Trophoblast cell (in vitro differentiated cells and primary cell): Measurements from ENCODE around the gene CXCR5.

Experiments used
- DNase-seq, 2 donors: peaks; one replicate each; pipeline ENCODE4 v3.0.0-alpha.2; 2016
- H2AFZ ChIP-seq: 2 replicates; pipeline ENCODE4 v1.6.1; 2013; ENCODE audit warnings: low read length, moderate library complexity, mild to moderate bottlenecking; ENCODE audit not compliant: insufficient read depth, poor library complexity
- H2AK5ac ChIP-seq: 2 replicates; pipeline ENCODE4 v1.6.1; 2013; ENCODE audit warnings: mild to moderate bottlenecking, low read length
- H2BK120ac ChIP-seq: 2 replicates; pipeline ENCODE4 v1.6.1; 2013; ENCODE audit warnings: low read length, mild to moderate bottlenecking, moderate library complexity; ENCODE audit not compliant: insufficient read depth, poor library complexity
- H2BK12ac ChIP-seq: 2 replicates; pipeline ENCODE4 v1.6.1; 2013; ENCODE audit warnings: mild to moderate bottlenecking, low read length, moderate library complexity
- H2BK5ac ChIP-seq: 2 replicates; pipeline ENCODE4 v1.6.1; 2013; ENCODE audit warnings: low read length, low read depth, moderate library complexity, mild to moderate bottlenecking; ENCODE audit not compliant: poor library complexity
- H3K14ac ChIP-seq: 2 replicates; pipeline ENCODE4 v1.6.1; 2013; ENCODE audit warnings: mild to moderate bottlenecking, low read length
- H3K18ac ChIP-seq: 2 replicates; pipeline ENCODE4 v1.6.1; 2013; ENCODE audit warnings: mild to moderate bottlenecking, low read length
- H3K23ac ChIP-seq: 2 replicates; pipeline ENCODE4 v1.6.1; 2013; ENCODE audit warnings: low read length
- H3K27ac ChIP-seq: 2 replicates; pipeline ENCODE4 v1.5.1; 2013; ENCODE audit warnings: low read depth, mild to moderate bottlenecking, inconsistent platforms, low read length, moderate library complexity
- H3K27me3 ChIP-seq: 2 replicates; pipeline ENCODE4 v1.6.1; 2013; ENCODE audit warnings: inconsistent platforms, mild to moderate bottlenecking, low read length, moderate library complexity; ENCODE audit not compliant: insufficient read depth
- H3K36me3 ChIP-seq, 2 experiments: 1 replicate in 1 of 2; 2 replicates in 1 of 2; pipeline ENCODE4 v1.6.1; 2013; ENCODE audit warnings: low read length in 2 of 2, mild to moderate bottlenecking in 2 of 2, moderate library complexity in 1 of 2; ENCODE audit not compliant: insufficient read depth in 2 of 2, control insufficient read depth in 1 of 2
- H3K4ac ChIP-seq: 2 replicates; pipeline ENCODE4 v1.6.1; 2013; ENCODE audit warnings: low read depth, mild to moderate bottlenecking, low read length, moderate library complexity
- H3K4me1 ChIP-seq, 2 experiments: 1 replicate in 1 of 2; 2 replicates in 1 of 2; pipeline ENCODE4 v1.6.1; 2013; ENCODE audit warnings: low read length in 2 of 2, mild to moderate bottlenecking in 2 of 2, moderate library complexity in 1 of 2; ENCODE audit not compliant: insufficient read depth in 2 of 2, control insufficient read depth in 1 of 2
- H3K4me2 ChIP-seq: 2 replicates; pipeline ENCODE4 v1.6.1; 2013; ENCODE audit warnings: inconsistent platforms, mild to moderate bottlenecking, low read length, moderate library complexity
- H3K4me3 ChIP-seq: 2 replicates; pipeline ENCODE4 v1.5.1; 2013; ENCODE audit warnings: mild to moderate bottlenecking, low read depth, low read length, inconsistent platforms
- H3K79me1 ChIP-seq: one replicate; pipeline ENCODE4 v1.6.1; 2013; ENCODE audit warnings: low read length
- H3K79me2 ChIP-seq: 2 replicates; pipeline ENCODE4 v1.6.1; 2013; ENCODE audit warnings: low read length, mild to moderate bottlenecking; ENCODE audit not compliant: control insufficient read depth, insufficient read depth, poor library complexity
- H3K9ac ChIP-seq: 2 replicates; pipeline ENCODE4 v1.6.1; 2013; ENCODE audit warnings: mild to moderate bottlenecking, low read length
- H3K9me3 ChIP-seq: 2 replicates; pipeline ENCODE4 v1.6.1; 2013; ENCODE audit warnings: low read depth, mild to moderate bottlenecking, control low read depth, inconsistent platforms, low read length; ENCODE audit not compliant: insufficient read depth
- H4K12ac ChIP-seq: 2 replicates; pipeline ENCODE4 v1.6.1; 2013; ENCODE audit warnings: low read depth, mild to moderate bottlenecking, low read length, moderate library complexity
- H4K8ac ChIP-seq: 2 replicates; pipeline ENCODE4 v1.6.1; 2013; ENCODE audit warnings: low read depth, mild to moderate bottlenecking, low read length, moderate library complexity
- H4K91ac ChIP-seq: one replicate; pipeline ENCODE4 v1.6.1; 2013; ENCODE audit warnings: low read depth, mild to moderate bottlenecking, low read length, moderate library complexity
- WGBS: extraction: QIAGEN DNeasy Blood & Tissue Kit; methylation state at CpG from one replicate; pipeline ENCODE4 v1.1.7; 2013; ENCODE audit warnings: missing lambda C conversion rate; ENCODE audit not compliant: insufficient read length, insufficient coverage; ENCODE audit errors: extremely low coverage; 5-methylcytosine and 5-hydroxymethylcytosine counted together

CXCR5 gene

GRCh38 chr11:118845369-118845768 is 38.3 kb upstream of the CXCR5 start:
- no peaks in the 10 kb centered on the region for H3K79me2 ChIP-seq
- H3K4me2 ChIP-seq, result no peak overlapping the region
- no peak overlapping the region for H2AK5ac ChIP-seq
- H4K91ac ChIP-seq, result no peak overlapping the region
- no peak overlapping the region for H3K9ac ChIP-seq
- H3K4me3 ChIP-seq, result no peak overlapping the region
- H4K12ac ChIP-seq, result no peak overlapping the region
- no peak overlapping the region for H3K23ac ChIP-seq
- H3K27ac ChIP-seq, result no peak overlapping the region
- no peak overlapping the region for H3K14ac ChIP-seq
- no peaks in the 10 kb centered on the region for H3K27me3 ChIP-seq
- no peak overlapping the region for H3K18ac ChIP-seq
- peaks cover 3 to 6% of the 10 kb centered on the region in 2 experiments for H3K4me1 ChIP-seq
- peak in 1 of 2 donors; percentile 36 for DNase-seq
- no peak overlapping the region for H2AFZ ChIP-seq
- no peaks in the 10 kb centered on the region for H3K79me1 ChIP-seq
- H3K4ac ChIP-seq, result no peak overlapping the region
- no peaks in the 10 kb centered on the region for H3K36me3 ChIP-seq
- no peak overlapping the region for H4K8ac ChIP-seq
- H3K9me3 ChIP-seq, result peaks cover 2% of the 10 kb centered on the region
- no peak overlapping the region for H2BK12ac ChIP-seq
- no peak overlapping the region for H2BK120ac ChIP-seq
- no peak overlapping the region for H2BK5ac ChIP-seq

GRCh38 chr11:118846181-118846935 is 37.3 kb upstream of the CXCR5 start:
- no peak overlapping the region for H4K8ac ChIP-seq
- H3K9me3 ChIP-seq, result peaks cover 2% of the 10 kb centered on the region
- WGBS, result no CpG with 5 or more reads among the region's 3 CpGs
- H3K9ac ChIP-seq, result no peak overlapping the region
- H2AK5ac ChIP-seq, result no peak overlapping the region
- H3K4me1 ChIP-seq, result peaks cover 3 to 6% of the 10 kb centered on the region in 2 experiments
- H3K4me3 ChIP-seq, result no peak overlapping the region
- H3K4me2 ChIP-seq, result no peak overlapping the region
- H2BK120ac ChIP-seq, result no peak overlapping the region
- no peaks in the 10 kb centered on the region for H3K79me1 ChIP-seq
- no peak overlapping the region for H4K91ac ChIP-seq
- no peaks in the 10 kb centered on the region for H3K79me2 ChIP-seq
- no peak overlapping the region for H4K12ac ChIP-seq
- H3K23ac ChIP-seq, result no peak overlapping the region
- H3K27ac ChIP-seq, result no peak overlapping the region
- no peak overlapping the region for H3K18ac ChIP-seq
- no peak for DNase-seq
- no peak overlapping the region for H2BK5ac ChIP-seq
- no peaks in the 10 kb centered on the region for H3K27me3 ChIP-seq
- no peak overlapping the region for H3K4ac ChIP-seq
- no peaks in the 10 kb centered on the region for H3K36me3 ChIP-seq
- peak overlapping the region; percentile 38 for H2BK12ac ChIP-seq
- H3K14ac ChIP-seq, result no peak overlapping the region
- H2AFZ ChIP-seq, result no peak overlapping the region

- no peaks in the 10 kb centered on the region for H3K79me2 ChIP-seq
- H4K12ac ChIP-seq, result no peak overlapping the region
- no peaks in the 10 kb centered on the region for H3K79me1 ChIP-seq
- no peak overlapping the region for H4K8ac ChIP-seq
- H3K27me3 ChIP-seq, result no peaks in the 10 kb centered on the region
- no peak overlapping the region for H2BK12ac ChIP-seq
- H3K23ac ChIP-seq, result no peak overlapping the region
- no peak overlapping the region for H3K4ac ChIP-seq
- WGBS, result no CpG with 5 or more reads among the region's 4 CpGs
- no peak overlapping the region for H4K91ac ChIP-seq
- H3K9ac ChIP-seq, result no peak overlapping the region
- no peak for DNase-seq
- no peaks in the 10 kb centered on the region for H3K36me3 ChIP-seq
- no peak overlapping the region for H2AFZ ChIP-seq
- H2BK120ac ChIP-seq, result no peak overlapping the region
- H3K27ac ChIP-seq, result no peak overlapping the region
- H3K18ac ChIP-seq, result no peak overlapping the region
- peaks cover 3 to 6% of the 10 kb centered on the region in 2 experiments for H3K4me1 ChIP-seq
- peaks cover 2% of the 10 kb centered on the region for H3K9me3 ChIP-seq
- H3K4me2 ChIP-seq, result no peak overlapping the region
- no peak overlapping the region for H3K4me3 ChIP-seq
- H2BK5ac ChIP-seq, result no peak overlapping the region
- no peak overlapping the region for H3K14ac ChIP-seq
- no peak overlapping the region for H2AK5ac ChIP-seq
Observed at GRCh38 chr11:118849825-118850224, 33.9 kb upstream of the CXCR5 start.

GRCh38 chr11:118851970-118852369 is 31.7 kb upstream of the CXCR5 start:
- H4K91ac ChIP-seq, result no peak overlapping the region
- no peak overlapping the region for H3K23ac ChIP-seq
- H2BK12ac ChIP-seq, result no peak overlapping the region
- H4K12ac ChIP-seq, result no peak overlapping the region
- WGBS, result no CpG with 5 or more reads among the region's 3 CpGs
- H3K14ac ChIP-seq, result no peak overlapping the region
- H3K27me3 ChIP-seq, result no peaks in the 10 kb centered on the region
- H4K8ac ChIP-seq, result no peak overlapping the region
- H3K4me3 ChIP-seq, result no peak overlapping the region
- no peak overlapping the region for H2BK120ac ChIP-seq
- no peak overlapping the region for H2BK5ac ChIP-seq
- no peak overlapping the region for H3K4ac ChIP-seq
- no peaks in the 10 kb centered on the region for H3K4me1 ChIP-seq
- H3K36me3 ChIP-seq, result no peaks in the 10 kb centered on the region
- no peaks in the 10 kb centered on the region for H3K79me1 ChIP-seq
- H3K18ac ChIP-seq, result no peak overlapping the region
- H3K9ac ChIP-seq, result no peak overlapping the region
- no peak overlapping the region for H2AK5ac ChIP-seq
- no peak overlapping the region for H3K4me2 ChIP-seq
- H2AFZ ChIP-seq, result no peak overlapping the region
- no peaks in the 10 kb centered on the region for H3K9me3 ChIP-seq
- H3K79me2 ChIP-seq, result no peaks in the 10 kb centered on the region
- no peak overlapping the region for H3K27ac ChIP-seq
- DNase-seq, result no peak
